Brain microvascular endothelial cell (primary cell): ENCODE data around the gene PEX7.
A peak's percentile ranks its signal among the peaks of the same experiment; 100 is the strongest.

Experiments used
- DNase-seq: peaks from one replicate; pipeline ENCODE4 v3.0.0-alpha.2; 2020
- H3K27ac ChIP-seq: fragments of 250-450 bp; sonication (Bioruptor Pico); 2 replicates; pipeline ENCODE4 v1.5.1; 2020; ENCODE audit warnings: mild to moderate bottlenecking, moderate library complexity
- H3K27me3 ChIP-seq: fragments of 250-450 bp; sonication (Bioruptor Pico); replicated peaks from 2 replicates; pipeline ENCODE4 v1.5.1; 2020; ENCODE audit warnings: mild to moderate bottlenecking
- H3K36me3 ChIP-seq: fragments of 250-450 bp; sonication (Bioruptor Pico); replicated peaks from 2 replicates; pipeline ENCODE4 v1.5.1; 2020; ENCODE audit warnings: mild to moderate bottlenecking
- H3K4me3 ChIP-seq: 2 replicates; pipeline ENCODE4 v1.5.1; 2011; ENCODE audit warnings: low read depth, mild to moderate bottlenecking, control low read depth, low read length, moderate library complexity
- in situ Hi-C: cut with HindIII; loops from 2 replicates; pipeline ENCODE4 v1.10.0; 2017; ENCODE audit warnings: low sequenced_read_pairs, low pct_ligation_motif_present
- TF ChIP-seq, protein P1 (sequence below): IDR thresholded peaks from 2 replicates; pipeline ENCODE4 v1.5.1; 2011; ENCODE audit warnings: low read depth, mild to moderate bottlenecking, moderate library complexity, low read length, control low read depth, inconsistent platforms; ENCODE audit errors: missing control alignments

PEX7 gene

GRCh38 chr6:136783495-136784270 lies 38.7 kb upstream of the PEX7 start:
- Histone ChIP-seq H3K4me3 (no peak overlapping the region), H3K27me3 (no peaks in the 10 kb centered on the region), H3K27ac (no peak overlapping the region), H3K36me3 (no peaks in the 10 kb centered on the region)
- in situ Hi-C loops: no loop called here
- TF ChIP-seq, protein P1, sequence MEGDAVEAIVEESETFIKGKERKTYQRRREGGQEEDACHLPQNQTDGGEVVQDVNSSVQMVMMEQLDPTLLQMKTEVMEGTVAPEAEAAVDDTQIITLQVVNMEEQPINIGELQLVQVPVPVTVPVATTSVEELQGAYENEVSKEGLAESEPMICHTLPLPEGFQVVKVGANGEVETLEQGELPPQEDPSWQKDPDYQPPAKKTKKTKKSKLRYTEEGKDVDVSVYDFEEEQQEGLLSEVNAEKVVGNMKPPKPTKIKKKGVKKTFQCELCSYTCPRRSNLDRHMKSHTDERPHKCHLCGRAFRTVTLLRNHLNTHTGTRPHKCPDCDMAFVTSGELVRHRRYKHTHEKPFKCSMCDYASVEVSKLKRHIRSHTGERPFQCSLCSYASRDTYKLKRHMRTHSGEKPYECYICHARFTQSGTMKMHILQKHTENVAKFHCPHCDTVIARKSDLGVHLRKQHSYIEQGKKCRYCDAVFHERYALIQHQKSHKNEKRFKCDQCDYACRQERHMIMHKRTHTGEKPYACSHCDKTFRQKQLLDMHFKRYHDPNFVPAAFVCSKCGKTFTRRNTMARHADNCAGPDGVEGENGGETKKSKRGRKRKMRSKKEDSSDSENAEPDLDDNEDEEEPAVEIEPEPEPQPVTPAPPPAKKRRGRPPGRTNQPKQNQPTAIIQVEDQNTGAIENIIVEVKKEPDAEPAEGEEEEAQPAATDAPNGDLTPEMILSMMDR: no peak
- no peak for DNase-seq

GRCh38 chr6:136784271-136784664 lies 38.1 kb upstream of the PEX7 start:
- in situ Hi-C loops: no loop called here
- Histone ChIP-seq H3K27ac (no peak overlapping the region), H3K36me3 (no peaks in the 10 kb centered on the region), H3K4me3 (no peak overlapping the region), H3K27me3 (no peaks in the 10 kb centered on the region)
- DNase-seq: no peak
- TF ChIP-seq, protein P1: no peak

DNA sequence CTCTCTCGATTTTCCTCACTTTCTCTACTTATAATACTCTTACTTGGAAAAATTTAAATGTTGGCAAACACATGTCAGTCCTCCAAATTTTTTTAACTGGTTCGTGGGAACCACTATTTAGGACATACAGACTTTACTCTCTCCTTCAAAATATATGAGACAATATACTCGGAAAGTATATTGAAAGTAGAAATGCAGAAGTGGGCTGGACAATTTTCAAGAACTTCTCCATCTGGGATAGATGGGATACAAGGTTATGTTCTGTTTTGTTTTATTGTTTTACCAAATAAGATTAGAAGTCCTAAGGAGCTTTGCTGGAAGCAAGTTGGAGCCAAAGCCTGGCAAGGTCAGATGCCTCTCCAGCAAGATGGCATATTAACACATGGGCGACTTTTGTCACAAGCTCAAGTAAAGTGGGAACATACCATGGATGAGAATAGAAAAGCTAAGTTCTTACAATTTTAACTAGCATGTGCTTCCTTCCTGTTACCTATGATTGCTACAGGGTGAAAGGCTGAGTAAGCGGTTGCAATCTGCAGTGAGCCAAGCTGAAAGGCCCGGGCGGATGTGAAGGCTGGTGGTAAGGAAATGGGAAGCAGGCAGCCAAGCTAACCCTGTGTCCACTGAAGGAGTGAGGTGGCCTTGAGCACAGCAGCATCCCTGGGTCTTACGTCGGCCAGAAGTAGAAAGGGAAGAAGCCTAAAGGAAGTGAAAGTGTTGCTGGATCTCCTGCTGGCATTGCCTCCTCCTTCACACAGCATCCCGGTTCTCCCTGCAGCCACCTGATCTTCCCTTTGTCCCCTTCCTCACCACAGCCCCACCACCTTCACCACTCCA lies 37.3 kb upstream of the PEX7 start:
- H3K4me3 ChIP-seq: no peak overlapping the region
- no peak for DNase-seq
- TF ChIP-seq, protein P1: no peak
- no peaks in the 10 kb centered on the region for H3K27me3 ChIP-seq
- H3K27ac ChIP-seq: no peak overlapping the region
- in situ Hi-C loops: no loop called here
- no peaks in the 10 kb centered on the region for H3K36me3 ChIP-seq

- no peak overlapping the region for H3K27ac ChIP-seq
- in situ Hi-C loops: no loop called here
- H3K36me3 ChIP-seq: no peaks in the 10 kb centered on the region
- no peak for DNase-seq
- no peaks in the 10 kb centered on the region for H3K27me3 ChIP-seq
- no peak overlapping the region for H3K4me3 ChIP-seq
- TF ChIP-seq, protein P1: no peak
These were observed 35.7 kb upstream of the PEX7 start for GRCh38 chr6:136786658-136787057.

GRCh38 chr6:136787726-136788068 lies 34.7 kb upstream of the PEX7 start:
- TF ChIP-seq, protein P1: no peak
- no peak overlapping the region for H3K4me3 ChIP-seq
- in situ Hi-C loops: no loop called here
- H3K27ac ChIP-seq: peak overlapping the region; percentile 55
- H3K27me3 ChIP-seq: no peaks in the 10 kb centered on the region
- no peaks in the 10 kb centered on the region for H3K36me3 ChIP-seq
- DNase-seq: no peak
